GM21360 (cell line): ENCODE data around the gene GNG5.
"Not testable (repeated sequence)": the region's sequence is repeated elsewhere in the genome, so short reads cannot be mapped to it uniquely, and the experiment has no call there.

Experiments used
- ATAC-seq: cut with Tn5 transposase; IDR thresholded peaks from one replicate; pipeline ENCODE4 v1.9.1; 2021; ENCODE audit warnings: mild to moderate bottlenecking, moderate library complexity; ENCODE audit not compliant: unreplicated experiment

GNG5 gene

DNA sequence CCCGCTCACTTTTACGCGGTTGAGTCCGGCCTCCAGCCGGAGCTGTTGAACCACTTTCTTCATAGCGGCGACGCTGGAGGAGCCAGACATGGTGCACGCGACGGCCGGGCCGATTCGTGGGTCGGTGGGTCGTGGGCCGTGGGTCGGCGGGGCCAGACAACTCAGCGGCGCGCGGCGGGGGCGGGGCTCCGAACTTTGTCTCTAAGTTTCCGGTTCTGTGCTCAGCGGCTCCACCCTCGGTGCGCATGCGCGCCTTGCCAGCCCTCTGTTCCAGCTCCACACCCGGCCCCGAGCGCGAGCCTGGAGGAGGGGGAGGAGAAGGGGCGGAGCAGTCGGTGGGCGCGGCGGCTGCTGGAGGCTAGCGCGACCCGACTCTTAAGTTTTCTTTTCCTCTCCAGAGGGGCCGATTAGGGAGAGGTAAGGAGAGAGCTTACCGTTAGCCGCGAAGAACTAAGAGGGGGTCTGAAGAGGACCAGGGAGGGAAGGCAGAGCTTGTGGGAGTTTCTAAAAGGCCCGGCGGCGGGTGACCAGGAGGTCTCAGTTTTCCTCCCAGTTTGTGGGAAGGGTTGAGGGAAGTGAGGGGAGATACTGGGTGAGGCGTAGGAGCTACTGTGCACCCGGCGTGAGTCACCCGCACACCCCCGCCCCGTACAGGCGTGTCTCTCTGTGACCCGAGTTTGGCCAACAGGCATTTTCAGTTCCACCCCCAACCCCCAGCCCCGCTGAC is at the start of gene GNG5, which contains the start of gene SPATA1:
GNG5 (minus strand) TSS at position 580 of the 727 bp plus-strand sequence; CDS start at position 90, 490 bp downstream.
SPATA1 (plus strand) TSS at position 385 of the 727 bp plus-strand sequence. CDS start 9,974 bp downstream, outside the sequence.
- ATAC-seq: peak; percentile 77

DNA sequence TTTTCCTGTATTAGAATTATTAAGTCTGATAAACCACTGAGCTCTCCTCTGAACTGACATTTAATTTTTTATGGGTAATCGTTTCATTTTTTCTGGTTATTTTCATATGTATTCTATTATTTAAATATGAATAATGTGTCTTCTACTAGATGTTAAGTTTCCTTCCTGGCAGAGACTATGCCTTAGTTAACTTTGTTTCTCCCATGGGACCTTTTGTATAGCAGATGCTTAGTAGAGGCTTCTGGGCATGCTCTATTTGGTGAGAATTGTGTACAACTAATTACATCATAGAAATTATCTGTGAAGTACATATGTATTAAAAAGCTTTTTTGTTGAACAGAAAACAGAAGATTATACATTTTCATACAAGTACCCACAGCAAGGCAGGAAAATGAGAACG is 44.4 kb upstream of the GNG5 start:
- no peak for ATAC-seq

DNA sequence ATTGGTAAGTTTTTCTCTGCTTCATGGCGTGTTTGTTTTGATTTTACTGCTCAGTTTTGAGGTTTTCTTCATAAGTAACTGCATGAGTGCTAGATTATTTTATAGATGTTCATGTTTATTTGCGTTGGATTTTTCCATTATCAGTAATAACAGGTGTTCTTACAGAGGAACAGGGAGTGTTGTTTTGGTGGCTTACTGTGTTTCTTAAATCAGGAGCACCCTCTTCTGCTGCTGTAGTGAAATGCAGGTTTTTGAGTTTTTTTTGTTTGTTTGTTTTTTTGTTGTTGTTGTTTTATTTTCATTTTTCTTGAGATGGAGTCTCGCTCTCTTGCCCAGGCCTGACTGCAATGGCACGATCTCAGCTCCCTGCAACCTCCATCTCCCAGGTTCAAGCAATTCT is 35.3 kb upstream of the GNG5 start:
- ATAC-seq: no peak

DNA sequence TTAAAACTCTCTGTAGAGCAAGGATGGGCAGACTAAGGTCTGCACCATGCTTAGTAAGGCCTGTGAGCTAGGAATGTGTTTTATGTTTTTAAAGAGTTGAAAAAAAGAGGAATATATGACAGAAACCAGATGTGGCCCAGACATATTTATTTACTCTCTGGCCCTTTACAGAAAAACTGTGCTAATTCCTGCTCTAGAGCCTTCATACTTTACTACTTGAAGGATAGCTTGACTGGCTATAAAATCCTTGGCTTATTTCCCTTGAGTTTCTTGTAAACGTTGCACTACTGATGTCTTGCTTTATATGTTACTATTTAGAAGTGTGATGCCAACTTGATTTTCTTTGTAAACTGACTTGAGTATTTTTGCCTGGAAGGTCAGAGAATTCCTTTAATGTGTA is 34.4 kb upstream of the GNG5 start:
- no peak for ATAC-seq

DNA sequence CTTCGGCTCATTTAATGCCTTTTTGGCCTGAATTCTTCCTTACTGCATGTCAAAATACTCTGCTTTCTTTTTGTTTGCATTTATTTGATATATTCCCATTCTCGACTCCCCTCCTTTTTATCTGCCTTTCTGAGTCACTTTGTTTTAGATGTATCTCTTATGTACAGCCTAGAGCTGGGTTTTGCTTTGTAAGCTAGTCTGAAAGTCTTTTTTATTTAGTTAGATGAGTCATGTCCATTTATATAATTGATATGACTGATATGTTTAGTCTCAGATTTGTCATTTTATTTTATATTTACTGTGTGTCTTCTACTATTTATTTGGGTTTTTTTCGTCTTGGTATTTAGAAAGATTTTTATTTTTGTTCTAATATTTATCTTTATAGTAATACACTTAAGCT is 33.6 kb upstream of the GNG5 start:
- ATAC-seq: no peak

DNA sequence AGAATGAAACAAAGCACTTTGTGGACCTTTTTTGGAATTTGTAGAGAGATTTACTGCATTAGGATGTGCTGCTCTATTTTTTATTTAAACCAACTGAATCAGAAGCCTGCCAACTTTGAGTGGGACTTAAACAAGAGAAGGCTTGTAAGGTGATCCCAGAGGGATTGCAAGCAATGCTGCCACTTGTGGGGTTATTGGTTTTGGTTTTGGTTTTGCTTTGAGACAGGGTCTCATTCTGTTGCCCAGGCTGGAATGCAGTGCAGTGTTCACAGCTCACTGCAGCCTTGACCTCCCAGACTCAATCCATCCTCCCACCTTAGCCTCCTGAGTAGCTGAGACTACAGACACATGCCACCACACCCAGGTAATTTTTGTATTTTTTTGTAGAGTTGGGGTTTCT is 32.2 kb upstream of the GNG5 start:
- no peak for ATAC-seq

DNA sequence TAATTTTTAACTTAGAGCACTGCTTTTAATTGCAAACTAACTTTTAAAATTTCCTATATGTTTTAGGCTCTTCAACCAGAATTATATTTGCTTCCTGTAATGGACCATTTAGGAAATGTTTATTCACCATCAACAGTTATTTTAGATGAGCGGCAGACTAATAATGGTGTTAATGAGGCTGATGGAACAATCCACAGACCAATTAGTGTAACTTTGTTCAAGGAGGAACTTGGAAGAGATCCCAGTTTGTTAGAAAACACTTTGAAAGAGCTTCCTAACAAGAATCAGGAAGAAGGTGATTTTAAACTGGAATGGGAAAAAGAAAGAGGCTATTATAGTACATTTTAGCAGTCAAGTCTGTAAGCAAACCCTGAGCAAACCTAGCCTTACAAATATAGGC is 19.4 kb upstream of the GNG5 start:
- no peak for ATAC-seq

DNA sequence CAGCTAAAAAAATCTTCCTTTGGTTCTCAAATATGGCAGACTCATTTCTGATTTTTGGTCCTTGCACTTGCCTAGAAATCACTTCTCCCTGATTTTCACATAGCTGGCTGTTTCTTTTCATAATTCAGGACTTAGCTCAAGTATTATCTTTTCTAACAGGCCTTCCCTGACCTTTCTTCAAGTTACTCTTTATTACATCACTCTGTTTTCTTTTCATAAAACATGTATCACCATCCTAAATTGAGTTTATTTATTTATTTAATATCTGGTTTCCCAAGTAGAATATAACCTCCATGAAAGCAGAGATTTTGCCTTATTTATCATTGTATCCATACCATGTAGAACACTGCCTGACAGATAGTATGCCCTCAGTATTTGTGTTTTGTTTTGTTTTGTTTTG is 18.2 kb upstream of the GNG5 start:
- no peak for ATAC-seq

DNA sequence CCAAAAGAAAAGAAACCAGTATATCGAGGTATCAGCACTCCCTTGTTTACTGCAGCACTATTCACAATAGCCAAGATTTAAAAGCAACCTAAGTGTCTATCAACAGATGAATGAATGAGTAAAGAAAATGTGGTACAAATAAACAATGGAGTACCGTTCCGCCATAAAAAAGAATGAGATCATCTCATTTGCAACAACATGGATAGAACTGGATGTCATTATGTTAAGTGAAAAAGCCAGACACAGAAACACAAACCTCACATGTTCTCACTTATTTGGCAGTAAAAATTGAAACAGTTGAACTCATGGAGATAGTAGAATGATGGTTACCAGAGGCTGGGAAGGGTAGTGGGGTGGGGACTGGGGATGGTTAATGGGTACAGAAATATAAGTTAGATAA is 4.3 kb upstream of the GNG5 start:
- no peak for ATAC-seq

DNA sequence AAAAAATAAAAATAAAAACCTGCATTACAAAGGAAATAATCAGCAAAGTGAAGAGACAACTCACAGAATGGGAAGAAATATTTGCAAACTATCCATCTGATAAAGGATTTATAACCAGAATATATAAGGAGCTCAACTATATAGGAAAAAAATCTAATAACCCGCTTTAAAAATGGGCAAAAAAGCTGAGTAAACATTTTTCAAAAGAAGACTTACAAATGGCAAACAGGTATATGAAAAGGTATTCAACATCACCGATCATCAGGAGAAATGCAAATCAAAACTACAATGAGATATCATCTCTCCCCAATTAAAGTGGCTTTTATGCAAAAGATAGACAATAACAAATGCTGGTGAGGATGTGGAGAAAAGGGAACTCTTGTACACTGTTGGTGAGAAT is 3.8 kb upstream of the GNG5 start:
- no peak for ATAC-seq

DNA sequence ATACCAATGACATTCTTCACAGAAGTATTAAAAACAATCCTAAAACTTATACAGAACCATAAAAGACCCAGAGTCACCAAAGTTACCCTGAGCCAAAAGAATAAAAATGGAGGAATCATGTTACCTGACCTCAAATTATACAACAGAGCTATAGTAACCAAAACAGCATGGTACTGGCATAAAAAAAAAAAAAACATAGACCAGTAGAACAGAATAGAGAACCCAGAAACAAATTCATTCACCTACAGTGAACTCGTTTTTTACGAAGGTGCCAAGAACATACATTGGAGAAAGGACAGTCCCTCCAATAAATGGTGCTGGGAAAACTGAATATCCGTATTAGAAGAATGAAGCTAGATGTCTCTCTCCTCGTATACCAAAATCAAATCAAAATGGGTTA is 2.6 kb upstream of the GNG5 start:
- ATAC-seq: no peak

DNA sequence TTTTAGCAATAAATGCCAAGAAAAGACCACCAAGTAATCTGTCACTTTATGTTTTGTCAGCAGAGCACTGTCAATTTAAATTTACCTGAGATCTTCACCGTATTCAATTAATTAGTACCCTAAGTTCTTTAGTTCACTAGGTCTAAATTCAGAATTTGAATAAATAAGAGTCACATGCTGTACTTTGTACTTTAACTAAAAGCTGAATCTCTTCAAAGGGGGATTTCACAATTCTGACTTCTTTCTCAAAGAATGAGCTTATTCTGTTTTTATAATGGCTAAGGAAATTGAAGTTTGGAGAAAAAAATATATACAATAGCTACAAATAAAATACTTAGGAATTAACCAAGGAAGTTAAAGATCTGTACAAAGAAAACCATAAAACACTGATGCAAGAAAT is 2.1 kb upstream of the GNG5 start:
- ATAC-seq: no peak

DNA sequence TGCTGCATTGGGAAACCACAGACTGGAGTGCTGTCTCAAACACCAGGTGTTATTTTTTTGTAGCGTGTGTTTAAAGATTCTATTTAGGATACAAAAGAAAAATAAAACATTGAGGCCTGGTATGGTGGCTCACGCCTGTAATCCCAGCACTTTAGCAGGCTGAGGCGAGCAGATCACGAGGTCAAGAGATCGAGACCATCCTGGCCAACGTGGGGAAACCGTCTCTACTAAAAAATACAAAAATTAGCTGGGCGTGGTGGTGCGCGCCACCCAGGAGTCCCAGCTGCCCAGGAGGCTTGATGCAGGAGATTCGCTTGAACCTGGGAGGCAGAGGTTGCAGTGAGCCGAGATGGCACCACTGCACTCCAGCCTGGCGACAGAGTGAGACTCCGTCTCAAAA is 1.5 kb upstream of the GNG5 start:
- not testable (repeated sequence) for ATAC-seq

DNA sequence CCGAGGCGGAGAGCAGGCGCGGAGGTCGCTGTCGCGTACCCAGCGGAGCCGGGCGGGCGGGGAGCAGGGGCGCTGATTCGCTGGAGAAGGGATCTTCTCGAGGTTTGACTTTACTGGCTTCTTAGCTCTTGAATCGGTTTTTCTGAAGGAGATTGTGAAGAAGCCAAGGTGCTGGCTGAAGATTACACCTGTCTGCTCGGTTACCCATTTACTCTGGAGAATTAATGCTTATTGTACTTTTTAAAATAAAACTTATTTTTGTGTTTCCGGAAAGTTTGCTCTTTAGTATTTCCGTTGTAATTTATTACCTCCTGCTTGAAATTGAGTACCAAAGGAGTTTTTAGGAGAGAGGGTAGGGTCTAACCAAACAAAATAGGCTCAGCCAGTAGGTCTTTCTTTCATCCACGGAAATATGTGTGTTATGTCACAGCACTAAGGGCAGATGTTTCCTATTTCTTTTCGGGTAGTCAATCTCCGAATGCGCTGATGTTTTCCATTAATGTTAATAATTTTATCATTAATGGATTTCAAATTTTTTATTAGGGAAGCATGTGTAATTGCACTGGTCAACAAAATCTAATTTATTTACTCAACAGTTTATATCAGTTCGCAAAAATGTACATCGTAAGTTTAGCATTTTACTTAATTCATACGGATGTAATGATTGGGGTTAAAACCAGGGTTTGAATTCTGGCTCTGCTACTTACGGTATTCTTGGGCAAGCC is 510 bp upstream of the GNG5 start:
- ATAC-seq: no peak

DNA sequence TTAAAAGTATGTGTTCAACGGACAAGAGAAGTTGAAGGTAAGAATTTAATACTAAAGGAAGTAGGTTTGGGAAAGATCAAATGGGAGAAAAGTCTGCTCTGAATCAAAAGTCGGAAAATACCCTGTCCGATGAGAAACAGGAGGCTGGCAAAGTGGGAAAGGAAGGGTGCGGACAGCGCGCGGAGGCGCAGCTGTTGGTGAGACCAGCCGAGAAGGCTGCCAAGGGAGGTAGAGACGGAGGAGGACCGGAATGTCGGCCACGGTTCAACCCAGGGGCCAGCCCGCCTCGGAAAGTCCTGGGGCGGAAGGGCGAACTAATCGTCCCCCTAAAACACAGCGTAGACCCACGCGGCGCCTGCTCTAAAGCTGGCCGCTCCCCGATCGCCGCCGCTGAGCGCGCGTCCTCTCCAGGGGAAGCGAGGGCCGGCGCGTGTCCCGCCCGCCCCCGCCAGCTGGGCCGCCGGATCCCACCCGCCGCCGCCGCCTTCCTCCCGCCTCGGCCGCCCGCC is 834 bp downstream of the GNG5 start:
- peak; percentile 24 for ATAC-seq

DNA sequence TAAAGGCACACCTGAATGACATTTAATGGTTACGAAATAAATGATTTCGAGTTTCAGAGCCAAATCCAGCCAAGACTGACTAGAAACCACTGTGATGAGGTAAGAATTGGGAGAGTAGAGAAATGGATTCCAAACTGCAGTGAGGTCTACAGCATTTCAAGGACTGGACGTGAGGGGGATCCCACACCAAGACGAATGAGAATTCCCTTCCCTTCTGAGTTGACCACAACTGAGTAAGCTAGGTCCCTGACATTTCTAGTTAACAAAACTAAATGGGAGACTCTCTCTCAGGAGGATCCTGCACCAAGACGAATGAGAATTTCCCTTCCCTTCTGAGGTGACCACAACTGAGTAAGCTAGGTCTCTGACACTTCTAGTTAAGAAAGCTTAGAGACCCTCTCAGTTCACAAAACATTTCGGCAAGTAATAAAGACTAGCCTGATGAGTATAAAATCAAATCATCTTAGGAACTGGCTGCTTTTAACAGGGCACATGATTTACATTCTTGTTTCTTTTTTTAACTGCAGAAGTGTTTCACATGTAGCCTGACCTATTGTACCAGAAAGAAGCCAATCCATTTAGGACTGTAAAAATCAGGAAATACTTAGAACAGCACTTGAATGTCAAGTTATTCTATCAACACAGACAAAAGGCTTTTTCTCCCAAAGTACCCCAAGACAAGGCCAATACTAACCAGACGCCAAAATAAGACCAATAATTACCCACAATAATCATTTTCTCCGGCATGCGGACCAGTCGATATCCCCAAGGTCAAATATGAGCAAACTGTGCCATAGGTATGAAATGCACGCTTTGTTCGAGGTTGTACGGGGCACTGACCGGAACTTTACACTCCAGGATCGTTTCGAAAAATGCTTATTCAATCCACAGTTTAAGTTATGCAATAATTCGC is 1.5 kb downstream of the GNG5 start:
- ATAC-seq: no peak

DNA sequence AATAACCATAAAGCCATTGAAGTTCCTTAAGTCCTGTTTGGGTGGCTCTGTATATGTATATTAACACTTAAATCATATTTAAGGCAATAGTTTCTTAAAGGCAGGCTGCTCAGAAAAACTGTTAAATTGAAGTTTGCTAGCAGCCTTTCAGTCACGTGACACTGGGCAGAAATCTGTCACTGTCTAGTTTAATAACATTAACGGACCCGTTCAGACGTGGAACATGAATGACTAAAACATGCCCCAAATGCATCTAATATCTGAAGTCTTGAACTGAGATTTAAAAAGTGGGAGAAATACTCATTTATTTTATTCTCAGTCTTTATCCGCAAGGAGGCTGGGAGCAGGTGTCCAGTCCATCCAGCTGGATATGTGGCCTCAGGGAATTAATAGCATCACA is 3.5 kb downstream of the GNG5 start:
- ATAC-seq: no peak

DNA sequence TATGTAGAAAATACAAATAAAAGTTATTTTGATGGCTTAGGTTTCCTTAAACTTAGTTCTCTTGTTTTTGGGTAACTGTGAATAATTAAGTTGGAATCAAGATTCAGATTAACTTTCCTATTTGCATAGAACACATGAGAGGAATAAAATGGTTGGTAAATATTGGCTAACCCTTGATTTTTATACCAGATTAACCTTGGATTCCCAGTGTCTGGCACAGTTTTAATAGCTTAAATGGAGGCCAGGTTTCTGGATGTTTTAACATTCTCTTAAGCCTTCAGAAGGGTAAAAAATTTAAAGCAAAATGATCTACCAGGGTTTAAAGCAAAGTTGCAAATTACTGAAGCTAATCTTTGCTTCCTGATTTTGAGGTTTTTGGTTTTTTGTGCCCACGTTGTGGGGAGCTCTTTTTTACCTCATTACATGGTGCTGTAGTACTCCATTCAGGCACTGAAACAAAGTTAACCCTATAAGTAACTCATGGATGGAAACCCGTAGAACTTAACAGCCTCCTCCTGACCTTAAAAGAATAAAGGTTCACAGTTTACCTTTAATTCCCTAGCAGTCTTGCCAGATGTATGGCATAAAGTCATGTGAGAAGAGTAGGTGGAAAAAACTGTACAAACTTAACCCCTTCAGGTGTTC is 8.6 kb downstream of the GNG5 start:
- ATAC-seq: no peak

DNA sequence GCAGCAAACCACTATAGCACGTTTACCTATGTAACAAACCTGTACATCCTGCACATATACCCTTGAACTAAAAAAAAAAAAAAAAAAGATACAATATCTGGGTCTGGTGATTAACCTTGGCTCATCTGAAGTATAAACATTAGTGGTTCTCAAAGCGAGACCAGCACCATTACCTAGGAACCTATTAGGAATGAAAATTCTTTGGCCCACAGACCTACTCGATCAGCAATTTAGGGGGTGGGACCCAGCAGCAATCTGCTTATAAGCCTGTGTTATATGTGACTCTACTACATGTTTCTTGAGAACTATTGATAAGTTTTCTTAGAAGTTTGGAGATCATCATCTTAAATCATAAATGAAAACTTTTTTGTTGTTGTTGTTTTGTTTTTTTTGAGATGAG is 9.9 kb downstream of the GNG5 start:
- no peak for ATAC-seq

DNA sequence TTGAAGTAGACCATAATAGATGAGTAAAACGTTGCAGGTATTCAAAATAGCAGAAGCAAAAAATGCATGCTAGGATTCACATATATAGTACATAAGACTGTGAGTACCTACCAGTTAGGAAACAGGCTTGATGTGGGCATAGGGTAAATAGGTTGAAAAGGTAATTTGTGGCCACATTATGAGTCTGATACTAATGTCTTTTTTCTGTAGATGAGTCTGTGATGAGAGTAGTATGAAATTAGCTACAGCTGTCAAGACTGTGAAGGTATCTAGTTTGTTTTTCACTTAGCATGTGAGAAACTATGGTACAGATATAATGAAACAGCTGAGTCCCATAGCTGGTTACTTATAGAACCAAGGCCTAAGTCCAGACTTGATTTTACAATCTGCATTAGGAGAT is 12.6 kb downstream of the GNG5 start:
- ATAC-seq: no peak

DNA sequence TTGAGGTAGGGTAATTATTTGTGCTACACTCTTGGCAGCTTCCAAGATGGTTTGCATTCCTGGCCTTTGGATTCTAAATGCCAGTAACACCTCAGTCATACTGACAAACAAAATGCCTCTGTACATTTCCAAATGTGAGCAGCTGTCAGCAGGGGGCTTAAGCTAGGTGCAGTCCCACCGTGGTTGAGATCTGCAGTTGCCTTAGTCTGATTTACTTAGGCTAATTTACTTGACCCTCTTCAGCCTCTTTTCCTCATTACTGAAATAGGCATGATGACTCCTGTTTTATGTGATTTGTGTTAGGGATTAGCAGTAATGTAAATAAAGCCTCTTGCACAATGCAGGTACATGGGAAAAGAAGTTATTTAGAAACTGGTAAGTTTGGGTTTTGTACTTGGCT is 13.7 kb downstream of the GNG5 start:
- no peak for ATAC-seq
